T-helper 1 cell treated with Interleukin-12 subunit alpha and Interleukin-12 subunit beta and Interleukin-4 antibody, amounts not matched to agents 30 μg/mL and 1 μg/mL, for 36 hours (primary cell): ENCODE results near the gene UPK1B.
"Not testable (repeated sequence)": the region's sequence is repeated elsewhere in the genome, so short reads cannot be mapped to it uniquely, and the experiment has no call there.

ENCODE experiments used
- H3K27ac Mint-ChIP-seq: one replicate; pipeline ENCODE4 v1.8.0; 2021; ENCODE audit warnings: mild to moderate bottlenecking, mixed read lengths
- H3K27me3 Mint-ChIP-seq: one replicate; pipeline ENCODE4 v1.8.0; 2021; ENCODE audit warnings: low read depth, mixed read lengths
- H3K36me3 Mint-ChIP-seq: one replicate; pipeline ENCODE4 v1.8.0; 2021; ENCODE audit warnings: low read depth, mixed read lengths
- H3K4me1 Mint-ChIP-seq: one replicate; pipeline ENCODE4 v1.8.0; 2021; ENCODE audit warnings: low read depth, mixed read lengths
- H3K4me3 Mint-ChIP-seq: one replicate; pipeline ENCODE4 v1.8.0; 2021; ENCODE audit warnings: mild to moderate bottlenecking, moderate library complexity, mixed read lengths
- H3K9me3 Mint-ChIP-seq: one replicate; pipeline ENCODE4 v1.8.0; 2021; ENCODE audit warnings: mixed read lengths

UPK1B gene

DNA sequence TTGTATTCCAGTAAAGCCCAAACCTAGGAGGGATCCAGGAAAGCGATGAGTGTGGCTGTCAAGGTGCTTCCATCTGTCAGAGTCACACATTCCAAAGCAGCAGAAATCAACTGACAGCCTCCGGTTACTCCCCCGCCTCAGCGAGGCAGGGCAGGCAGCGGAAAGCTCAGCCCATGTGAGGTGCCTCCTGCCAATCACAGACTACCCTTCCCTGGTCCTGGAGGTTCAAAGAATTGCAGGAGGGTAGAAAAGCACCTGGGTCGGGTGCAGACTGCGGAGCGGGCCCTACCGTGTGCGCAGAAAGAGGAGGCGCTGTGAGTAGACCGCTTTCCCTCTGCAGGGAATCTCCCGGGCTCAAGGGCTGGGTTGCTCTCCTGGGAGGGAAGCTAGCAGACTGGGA, at the start of gene UPK1B:
UPK1B (plus strand) TSS at position 274 of the 400 bp plus-strand sequence. CDS start 13,144 bp downstream, outside the sequence.
- Mint-ChIP-seq H3K4me1 (no peaks in the 10 kb centered on the region), H3K27me3 (no peaks in the 10 kb centered on the region), H3K27ac (no peak within 1 kb of the TSS), H3K9me3 (no peaks in the 10 kb centered on the region), H3K36me3 (no peaks in the 10 kb centered on the region), H3K4me3 (no peak within 1 kb of the TSS)

DNA sequence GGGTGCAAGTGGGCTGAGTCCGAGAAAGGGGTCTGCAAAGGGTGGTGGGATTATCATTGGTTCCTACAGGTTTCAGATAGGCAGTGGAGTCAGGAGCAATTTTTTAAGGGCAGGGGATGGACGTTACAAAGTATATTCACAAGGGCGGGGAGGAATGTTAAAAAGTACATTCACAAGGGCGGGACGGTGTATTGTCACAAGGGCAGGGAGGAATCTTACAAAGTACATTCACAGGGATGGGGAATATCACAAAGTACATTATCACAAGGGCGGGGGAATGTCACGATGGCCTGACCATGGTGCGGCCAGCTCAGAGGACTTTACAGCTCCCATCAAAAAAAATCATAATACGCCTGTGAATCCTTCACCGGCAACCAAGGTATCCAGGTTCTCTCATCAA, 48.1 kb upstream of the UPK1B start:
- H3K36me3 Mint-ChIP-seq: no peaks in the 10 kb centered on the region
- H3K9me3 Mint-ChIP-seq: no peaks in the 10 kb centered on the region
- no peak overlapping the region for H3K4me3 Mint-ChIP-seq
- no peaks in the 10 kb centered on the region for H3K4me1 Mint-ChIP-seq
- no peaks in the 10 kb centered on the region for H3K27me3 Mint-ChIP-seq
- H3K27ac Mint-ChIP-seq: no peak overlapping the region

DNA sequence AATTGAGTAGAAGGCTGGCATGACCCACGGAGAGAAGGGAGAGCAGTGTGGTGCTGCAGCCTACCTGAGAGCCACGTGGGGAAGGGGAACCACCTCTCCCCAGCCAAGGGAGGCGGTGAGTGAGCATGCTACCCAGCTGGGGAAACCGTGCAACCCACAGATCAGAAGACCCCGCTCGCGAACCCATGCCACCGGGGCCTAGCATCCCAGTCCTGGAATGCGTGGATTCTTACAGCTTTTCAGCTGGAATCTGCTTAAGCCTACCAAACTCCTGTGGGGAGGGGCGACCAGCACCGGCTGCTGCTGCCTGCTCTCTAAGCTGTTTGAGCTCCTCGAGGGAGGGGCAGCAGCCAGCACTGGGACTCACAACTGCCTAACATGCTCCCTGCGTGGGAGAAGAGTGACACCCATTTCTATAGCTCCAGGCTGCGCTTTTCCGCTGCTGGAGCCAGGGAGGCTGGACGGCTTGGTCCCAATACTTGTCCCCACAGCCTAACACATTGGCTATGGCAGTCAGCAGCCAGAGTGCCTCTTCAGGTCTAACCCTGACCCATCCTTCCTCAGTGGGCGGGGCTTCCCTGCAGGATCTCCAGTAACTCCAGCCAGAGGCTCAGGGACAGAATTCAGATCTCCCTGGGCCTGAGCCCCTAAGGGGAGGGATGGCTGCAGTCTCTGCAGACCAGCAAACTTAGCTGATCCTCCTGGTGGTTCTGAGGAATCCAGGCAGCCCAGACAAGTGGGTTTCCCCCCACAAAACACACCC, 47.5 kb upstream of the UPK1B start:
- Mint-ChIP-seq H3K4me1 (no peaks in the 10 kb centered on the region), H3K9me3 (no peaks in the 10 kb centered on the region), H3K27ac (no peak overlapping the region), H3K36me3 (no peaks in the 10 kb centered on the region), H3K4me3 (no peak overlapping the region), H3K27me3 (no peaks in the 10 kb centered on the region)

GRCh38 chr3:119130291-119130690, 43.1 kb upstream of the UPK1B start:
- H3K27ac Mint-ChIP-seq, H3K36me3 Mint-ChIP-seq, H3K9me3 Mint-ChIP-seq, H3K27me3 Mint-ChIP-seq, H3K4me3 Mint-ChIP-seq, H3K4me1 Mint-ChIP-seq: not testable (repeated sequence)

DNA sequence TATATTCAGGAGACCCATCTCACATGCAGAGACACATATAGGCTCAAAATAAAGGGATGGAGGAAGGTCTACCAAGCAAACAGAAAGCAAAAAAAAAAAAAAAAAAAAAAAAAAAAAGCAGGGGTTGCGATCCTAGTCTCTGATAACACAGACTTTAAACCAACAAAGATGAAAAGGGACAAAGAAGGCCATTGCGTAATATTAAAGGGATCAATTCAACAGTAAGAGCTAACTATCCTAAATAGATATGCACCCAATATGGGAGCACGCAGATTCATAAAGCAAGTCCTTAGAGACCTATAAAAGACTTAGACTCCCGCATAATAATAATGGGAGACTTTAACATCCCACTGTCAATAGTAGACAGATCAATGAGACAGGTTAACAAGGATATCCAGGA, 41.1 kb upstream of the UPK1B start:
- H3K27ac Mint-ChIP-seq, H3K36me3 Mint-ChIP-seq, H3K9me3 Mint-ChIP-seq, H3K4me1 Mint-ChIP-seq, H3K27me3 Mint-ChIP-seq, H3K4me3 Mint-ChIP-seq: not testable (repeated sequence)

GRCh38 chr3:119139360-119139759, 34.0 kb upstream of the UPK1B start:
- H3K9me3 Mint-ChIP-seq, H3K4me3 Mint-ChIP-seq, H3K4me1 Mint-ChIP-seq, H3K27ac Mint-ChIP-seq, H3K36me3 Mint-ChIP-seq, H3K27me3 Mint-ChIP-seq: not testable (repeated sequence)

DNA sequence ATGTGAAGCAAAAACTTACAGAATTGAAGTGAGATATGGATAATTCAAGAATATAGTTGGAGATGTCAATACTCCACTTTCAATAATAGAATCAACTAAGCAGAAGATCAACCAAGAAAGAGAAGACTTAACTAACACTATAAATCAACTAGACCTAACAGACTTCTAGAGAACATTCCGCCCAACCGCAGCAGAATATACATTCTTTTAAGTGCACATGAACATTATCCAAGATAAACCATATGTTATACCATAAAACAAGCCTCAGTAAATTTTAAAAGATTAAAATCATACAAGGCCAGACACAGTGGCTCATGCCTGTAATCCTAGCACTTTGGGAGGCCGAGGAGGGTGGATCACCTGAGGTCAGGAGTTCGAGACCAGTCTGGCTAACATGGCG, 32.9 kb upstream of the UPK1B start:
- Mint-ChIP-seq H3K27me3 (no peaks in the 10 kb centered on the region), H3K4me3 (no peak overlapping the region), H3K27ac (no peak overlapping the region), H3K9me3 (no peaks in the 10 kb centered on the region), H3K36me3 (no peaks in the 10 kb centered on the region), H3K4me1 (no peaks in the 10 kb centered on the region)

DNA sequence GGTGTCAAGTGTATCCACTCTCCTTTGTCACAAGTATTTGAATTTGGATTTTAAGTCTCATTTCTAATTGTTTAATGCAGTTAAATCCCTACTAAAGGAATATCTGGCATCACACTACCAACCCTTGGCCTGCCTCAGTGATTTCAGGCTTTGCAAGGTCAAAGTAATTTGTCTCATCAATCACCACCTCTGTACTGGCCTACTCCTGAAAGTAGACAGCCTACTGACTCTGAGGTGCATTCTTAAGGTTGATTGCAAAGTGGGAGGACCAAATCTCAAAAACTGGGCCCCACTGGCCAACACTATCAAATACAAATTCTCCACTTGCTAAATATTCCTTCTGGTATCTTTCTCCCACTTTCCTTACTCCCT, 28.3 kb upstream of the UPK1B start:
- no peaks in the 10 kb centered on the region for H3K4me1 Mint-ChIP-seq
- H3K36me3 Mint-ChIP-seq: no peaks in the 10 kb centered on the region
- H3K9me3 Mint-ChIP-seq: no peaks in the 10 kb centered on the region
- no peak overlapping the region for H3K27ac Mint-ChIP-seq
- H3K4me3 Mint-ChIP-seq: no peak overlapping the region
- no peaks in the 10 kb centered on the region for H3K27me3 Mint-ChIP-seq

GRCh38 chr3:119145500-119146167, 27.8 kb upstream of the UPK1B start, which contains the start of gene TEX55:
Gene TEX55 (plus strand): TSS chr3:119146165. CDS start chr3:119146190, 25 bp downstream.
- Mint-ChIP-seq H3K27ac (no peak within 1 kb of the TSS), H3K4me3 (no peak within 1 kb of the TSS), H3K9me3 (no peaks in the 10 kb centered on the region), H3K27me3 (no peaks in the 10 kb centered on the region), H3K36me3 (no peaks in the 10 kb centered on the region), H3K4me1 (no peaks in the 10 kb centered on the region)

- Mint-ChIP-seq H3K4me3 (no peak overlapping the region), H3K36me3 (no peaks in the 10 kb centered on the region), H3K27me3 (no peaks in the 10 kb centered on the region), H3K9me3 (no peaks in the 10 kb centered on the region), H3K27ac (no peak overlapping the region), H3K4me1 (no peaks in the 10 kb centered on the region)
Measured at GRCh38 chr3:119146578-119147375, 26.6 kb upstream of the UPK1B start.

- no peaks in the 10 kb centered on the region for H3K9me3 Mint-ChIP-seq
- no peak overlapping the region for H3K27ac Mint-ChIP-seq
- no peaks in the 10 kb centered on the region for H3K27me3 Mint-ChIP-seq
- H3K4me1 Mint-ChIP-seq: no peaks in the 10 kb centered on the region
- H3K36me3 Mint-ChIP-seq: no peaks in the 10 kb centered on the region
- no peak overlapping the region for H3K4me3 Mint-ChIP-seq
Measured at GRCh38 chr3:119147494-119147893, 25.9 kb upstream of the UPK1B start.

- no peaks in the 10 kb centered on the region for H3K27me3 Mint-ChIP-seq
- no peak overlapping the region for H3K4me3 Mint-ChIP-seq
- no peak overlapping the region for H3K27ac Mint-ChIP-seq
- peaks cover 4% of the 10 kb centered on the region for H3K9me3 Mint-ChIP-seq
- no peaks in the 10 kb centered on the region for H3K4me1 Mint-ChIP-seq
- no peaks in the 10 kb centered on the region for H3K36me3 Mint-ChIP-seq
Measured at GRCh38 chr3:119148493-119149180, 24.8 kb upstream of the UPK1B start.

- H3K4me3 Mint-ChIP-seq: no peak overlapping the region
- H3K36me3 Mint-ChIP-seq: no peaks in the 10 kb centered on the region
- H3K4me1 Mint-ChIP-seq: no peaks in the 10 kb centered on the region
- peaks cover 2% of the 10 kb centered on the region for H3K27me3 Mint-ChIP-seq
- H3K9me3 Mint-ChIP-seq: peaks cover 12% of the 10 kb centered on the region
- no peak overlapping the region for H3K27ac Mint-ChIP-seq
Measured at GRCh38 chr3:119149484-119149883, 23.9 kb upstream of the UPK1B start.

- Mint-ChIP-seq H3K27ac (no peak overlapping the region), H3K27me3 (peaks cover 4% of the 10 kb centered on the region), H3K4me3 (no peak overlapping the region), H3K36me3 (no peaks in the 10 kb centered on the region), H3K4me1 (no peaks in the 10 kb centered on the region), H3K9me3 (peaks cover 28% of the 10 kb centered on the region)
Measured at GRCh38 chr3:119156868-119157267, 16.5 kb upstream of the UPK1B start.
